Natural killer cell (primary cell): Measurements from ENCODE around the gene SLC12A8. TPM values are rescaled to one million over a fixed set of nuclear protein-coding genes. Genes with fewer than 3 reads are reported as not detected.
A peak's percentile ranks its signal among the peaks of the same experiment; 100 is the strongest.

Source experiments
- ATAC-seq, 3 donors: fragments of 150-1000 bp in 2 of 3; fragments of 200-7000 bp in 1 of 3; cut with Tn5 transposase; 1 replicate in 1 of 3; 2 replicates in 2 of 3; pipeline ENCODE4 v1.10.0; 2021; ENCODE audit warnings: mild to moderate bottlenecking in 2 of 3, moderate library complexity in 2 of 3
- DNase-seq, 2 donors: peaks; one replicate each; pipeline versions ENCODE4 v3.0.0 to v3.0.0-alpha.2; 2013 to 2021; ENCODE audit warnings: mixed read lengths in 1 of 2
- H3K27ac ChIP-seq: one replicate; pipeline ENCODE4 v1.5.1; 2013; ENCODE audit warnings: mild to moderate bottlenecking, low read length
- H3K27me3 ChIP-seq: one replicate; pipeline ENCODE4 v1.6.1; 2013; ENCODE audit warnings: low read length; ENCODE audit not compliant: control insufficient read depth, insufficient read depth
- H3K36me3 ChIP-seq: one replicate; pipeline ENCODE4 v1.6.1; 2013; ENCODE audit warnings: low read length; ENCODE audit not compliant: control insufficient read depth, insufficient read depth
- H3K4me1 ChIP-seq: one replicate; pipeline ENCODE4 v1.6.1; 2013; ENCODE audit warnings: low read length; ENCODE audit not compliant: control insufficient read depth, insufficient read depth
- H3K4me3 ChIP-seq: one replicate; pipeline ENCODE4 v1.5.1; 2013; ENCODE audit warnings: low read length
- H3K9me3 ChIP-seq: one replicate; pipeline ENCODE4 v1.6.1; 2013; ENCODE audit warnings: low read length; ENCODE audit not compliant: control insufficient read depth, insufficient read depth
- H3K27ac Mint-ChIP-seq, 2 donors: one replicate each; pipeline ENCODE4 v1.8.0; 2022; ENCODE audit warnings: mild to moderate bottlenecking in 2 of 2, mixed read lengths in 2 of 2, moderate library complexity in 1 of 2
- H3K27me3 Mint-ChIP-seq, 2 donors: one replicate each; pipeline ENCODE4 v1.8.0; 2022; ENCODE audit warnings: low read depth in 2 of 2, mixed read lengths in 2 of 2
- H3K36me3 Mint-ChIP-seq: one replicate; pipeline ENCODE4 v1.8.0; 2022; ENCODE audit warnings: mixed read lengths
- H3K4me1 Mint-ChIP-seq, 2 donors: one replicate each; pipeline ENCODE4 v1.8.0; 2022; ENCODE audit warnings: mixed read lengths in 2 of 2
- H3K4me3 Mint-ChIP-seq: one replicate; pipeline ENCODE4 v1.8.0; 2022; ENCODE audit warnings: mild to moderate bottlenecking, moderate library complexity, mixed read lengths
- H3K9me3 Mint-ChIP-seq, 2 donors: one replicate each; pipeline ENCODE4 v1.8.0; 2022; ENCODE audit warnings: mixed read lengths in 2 of 2
- WGBS: methylation state at CpG from one replicate; pipeline ENCODE4 v1.1.7; 2013; ENCODE audit warnings: missing lambda C conversion rate; ENCODE audit not compliant: insufficient coverage; 5-methylcytosine and 5-hydroxymethylcytosine counted together
- intact Hi-C: fragments of 100-400 bp; cut with micrococcal nuclease; formaldehyde crosslinking; loops from one replicate; pipeline ENCODE4 v1.14.2; 2022
- total RNA-seq, 4 donors: library from RNA; stranded (reverse); fragments of 120-200 nt in 1 of 4; gene quantifications; one replicate each; pipeline versions ENCODE4 v1.2.3 to v1.2.4, GENCODE V29; 2013 to 2022
- TF ChIP-seq, protein P1 (sequence below): fragments of 200-600 bp; IDR thresholded peaks from one replicate; pipeline ENCODE4 v1.8.0; 2022; ENCODE audit warnings: antibody characterized with exemption

The SLC12A8 gene
- total RNA-seq, 3 donors from 2014 or later (not counting 1 experiment from before 2014, with no cell fraction given) = 0.25 to 1.4 (median 0.61) TPM

DNA sequence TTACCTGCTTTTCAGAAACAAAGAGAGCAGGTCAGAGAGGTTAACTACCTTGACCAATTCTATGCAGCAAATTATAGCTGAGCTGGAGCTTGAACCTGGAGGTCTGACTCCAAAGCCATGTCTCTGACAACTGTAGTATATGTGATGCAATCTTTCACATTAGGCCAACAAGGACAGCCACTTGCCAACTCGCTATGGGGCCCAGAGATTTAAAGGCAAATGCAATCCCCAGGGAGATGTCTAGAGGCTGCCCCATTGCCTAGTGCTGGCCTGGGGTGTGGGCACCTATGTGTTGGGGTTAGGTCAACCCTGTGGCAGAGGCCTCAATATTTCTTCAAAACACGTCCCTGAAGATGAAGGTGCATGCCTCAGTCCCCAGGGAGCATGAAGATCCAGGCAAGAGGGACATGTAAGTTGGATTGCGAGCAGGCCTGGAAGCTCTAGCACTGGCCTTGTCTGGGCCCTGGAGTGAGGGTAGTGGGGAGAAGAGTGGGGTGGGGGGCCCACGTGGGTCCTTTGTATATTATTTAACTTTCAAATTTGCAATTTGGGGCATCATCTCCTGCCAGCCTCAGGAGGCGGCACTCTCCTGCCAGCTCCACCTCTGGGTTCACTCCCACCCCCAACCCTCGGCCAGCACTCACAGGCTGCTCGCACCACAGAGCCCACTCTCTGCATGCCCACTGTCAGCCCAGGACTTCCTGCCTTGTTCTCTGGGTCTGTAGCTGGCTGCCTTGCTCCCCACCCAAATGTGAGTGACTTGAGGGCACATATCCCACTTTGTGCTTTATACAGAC is 64.3 kb downstream of the SLC12A8 start:
- peaks cover 49 to 55% of the 10 kb centered on the region in 2 donors for H3K4me1 Mint-ChIP-seq
- intact Hi-C loops = loop anchor here (10.0 kb wide), 3 partner anchors 223 to 287 kb away; partner anchors contain the start of gene ZNF148
- TF ChIP-seq, protein P1, sequence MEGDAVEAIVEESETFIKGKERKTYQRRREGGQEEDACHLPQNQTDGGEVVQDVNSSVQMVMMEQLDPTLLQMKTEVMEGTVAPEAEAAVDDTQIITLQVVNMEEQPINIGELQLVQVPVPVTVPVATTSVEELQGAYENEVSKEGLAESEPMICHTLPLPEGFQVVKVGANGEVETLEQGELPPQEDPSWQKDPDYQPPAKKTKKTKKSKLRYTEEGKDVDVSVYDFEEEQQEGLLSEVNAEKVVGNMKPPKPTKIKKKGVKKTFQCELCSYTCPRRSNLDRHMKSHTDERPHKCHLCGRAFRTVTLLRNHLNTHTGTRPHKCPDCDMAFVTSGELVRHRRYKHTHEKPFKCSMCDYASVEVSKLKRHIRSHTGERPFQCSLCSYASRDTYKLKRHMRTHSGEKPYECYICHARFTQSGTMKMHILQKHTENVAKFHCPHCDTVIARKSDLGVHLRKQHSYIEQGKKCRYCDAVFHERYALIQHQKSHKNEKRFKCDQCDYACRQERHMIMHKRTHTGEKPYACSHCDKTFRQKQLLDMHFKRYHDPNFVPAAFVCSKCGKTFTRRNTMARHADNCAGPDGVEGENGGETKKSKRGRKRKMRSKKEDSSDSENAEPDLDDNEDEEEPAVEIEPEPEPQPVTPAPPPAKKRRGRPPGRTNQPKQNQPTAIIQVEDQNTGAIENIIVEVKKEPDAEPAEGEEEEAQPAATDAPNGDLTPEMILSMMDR = no peak
- no peaks in the 10 kb centered on the region for H3K9me3 ChIP-seq
- no peaks in the 10 kb centered on the region for H3K36me3 Mint-ChIP-seq
- peak overlapping the region; percentile 73 to 80 for H3K27ac Mint-ChIP-seq
- H3K9me3 Mint-ChIP-seq = no peaks in the 10 kb centered on the region
- 49% methylated on average over 7 of the region's 7 CpGs for WGBS
- H3K4me3 Mint-ChIP-seq = peak overlapping the region; percentile 63
- DNase-seq (no peak), ATAC-seq (peak; percentile 19 to 68 (median 43))
- no peaks in the 10 kb centered on the region for H3K36me3 ChIP-seq
- H3K27me3 Mint-ChIP-seq = no peaks in the 10 kb centered on the region
- H3K4me3 ChIP-seq = no peak overlapping the region
- no peaks in the 10 kb centered on the region for H3K27me3 ChIP-seq
- peaks cover 57% of the 10 kb centered on the region for H3K4me1 ChIP-seq
- peak overlapping the region; percentile 64 for H3K27ac ChIP-seq

DNA sequence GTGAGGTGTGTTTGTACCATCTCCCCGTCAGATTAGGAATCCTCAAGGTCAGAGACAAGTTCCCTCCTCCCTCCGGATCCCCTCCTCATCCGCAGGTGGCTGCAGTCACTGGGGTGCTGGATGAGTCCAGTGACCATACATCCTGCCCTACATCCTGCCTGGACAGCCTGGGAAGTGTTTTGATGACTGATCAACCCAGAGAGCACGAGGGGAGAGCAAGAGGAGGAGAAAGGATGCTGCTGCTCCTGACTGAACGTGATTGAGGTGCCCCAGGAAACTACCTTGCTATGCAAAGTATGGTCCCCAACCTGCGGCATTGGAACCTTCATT is 65.1 kb downstream of the SLC12A8 start:
- Histone ChIP-seq H3K36me3 (no peaks in the 10 kb centered on the region), H3K9me3 (no peaks in the 10 kb centered on the region), H3K27ac (peak overlapping the region; percentile 18), H3K4me3 (no peak overlapping the region), H3K4me1 (peaks cover 63% of the 10 kb centered on the region), H3K27me3 (no peaks in the 10 kb centered on the region)
- Mint-ChIP-seq H3K9me3 (no peaks in the 10 kb centered on the region), H3K27ac (peak overlapping the region; percentile 58 to 73), H3K36me3 (no peaks in the 10 kb centered on the region), H3K4me1 (peaks cover 57 to 63% of the 10 kb centered on the region in 2 donors), H3K27me3 (no peaks in the 10 kb centered on the region), H3K4me3 (peak overlapping the region; percentile 21)
- ATAC-seq = no peak
- intact Hi-C loops = loop anchor here (10.0 kb wide), 3 partner anchors 223 to 287 kb away; partner anchors contain the start of gene ZNF148
- no peak for DNase-seq
- TF ChIP-seq, protein P1 = no peak
- 43% methylated on average over 6 of the region's 6 CpGs for WGBS

DNA sequence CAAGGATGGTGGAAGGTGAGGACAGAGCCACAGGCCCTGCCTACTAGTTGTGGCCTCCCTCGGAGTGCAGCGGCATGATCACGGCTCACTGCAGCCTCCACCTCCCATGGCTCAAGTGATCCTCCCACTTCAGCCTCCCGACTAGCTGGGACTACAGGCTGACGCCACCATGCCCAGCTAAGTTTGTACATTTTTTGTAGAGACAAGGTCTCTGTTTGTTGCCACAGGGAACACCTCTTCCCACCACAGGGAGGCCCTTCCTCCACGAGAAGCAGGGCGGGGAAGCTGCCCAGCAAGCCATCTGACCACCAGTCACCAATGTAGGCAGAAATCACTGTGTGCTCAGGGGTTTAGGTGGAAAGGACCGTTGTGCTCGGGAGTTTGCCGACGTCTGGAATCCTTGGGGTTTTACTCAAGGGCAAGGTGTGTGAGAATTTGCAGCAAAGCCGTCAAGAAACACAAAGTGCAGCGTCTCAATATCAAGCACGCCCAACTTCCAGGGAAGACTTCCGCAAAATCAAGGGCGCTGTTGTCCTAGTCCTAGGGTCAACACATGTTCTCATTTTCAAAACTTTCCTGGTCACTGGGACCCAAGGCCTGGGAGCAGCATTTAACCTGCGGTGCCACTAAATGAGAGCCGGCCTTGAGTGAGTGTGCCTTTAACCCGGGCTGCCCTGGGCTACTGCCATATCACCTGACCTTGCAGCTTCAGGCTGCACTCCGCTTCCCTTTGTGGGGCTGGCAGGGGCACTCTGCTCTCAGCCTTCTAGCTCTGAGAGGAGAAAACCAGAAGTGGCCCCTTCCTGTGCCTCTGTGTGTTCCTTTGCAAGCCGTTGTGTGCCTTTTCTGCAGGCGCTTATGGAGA is 65.7 kb downstream of the SLC12A8 start:
- intact Hi-C loops = loop anchor here (10.0 kb wide), 3 partner anchors 222 to 288 kb away; partner anchors contain the start of gene ZNF148
- no peaks in the 10 kb centered on the region for H3K36me3 Mint-ChIP-seq
- Histone ChIP-seq H3K27me3 (no peaks in the 10 kb centered on the region), H3K9me3 (no peaks in the 10 kb centered on the region), H3K4me1 (peaks cover 69% of the 10 kb centered on the region), H3K27ac (peak overlapping the region; percentile 18), H3K36me3 (no peaks in the 10 kb centered on the region), H3K4me3 (no peak overlapping the region)
- H3K27me3 Mint-ChIP-seq = no peaks in the 10 kb centered on the region
- peak overlapping the region; percentile 21 for H3K4me3 Mint-ChIP-seq
- TF ChIP-seq, protein P1 = no peak
- H3K27ac Mint-ChIP-seq = peak overlapping the region; percentile 58 to 73
- H3K4me1 Mint-ChIP-seq = peaks cover 62 to 69% of the 10 kb centered on the region in 2 donors
- no peak for DNase-seq
- WGBS = 66% methylated on average over 22 of the region's 22 CpGs
- ATAC-seq = peak in 2 of 3 donors; percentile 27 to 51
- H3K9me3 Mint-ChIP-seq = no peaks in the 10 kb centered on the region
